Measurements from ENCODE around the gene DCAF12. TPM values are rescaled to one million over a fixed set of nuclear protein-coding genes. Genes with fewer than 3 reads are reported as not detected.

Gene DCAF12
- total and polyA plus RNA-seq, 2 of the 8 experiments (the other 6 are each of a cell fraction or from before 2014, with no cell fraction given) = 22.7 to 29.2 TPM

- POLR2A ChIA-PET (ENCODE audit: partially characterized antibody) = interaction anchor here (0.8 to 2.6 kb wide), 5 partner anchors 8 to 20 kb away, joined by 3 to 16 read pairs (median 3); partner anchors contain the start of gene UBAP1
- H3K4ac ChIP-seq (replicated peaks; ENCODE audit: insufficient read length, low read depth, low read length) = no peak overlapping the region
- WGBS, 2 experiments (ENCODE audit: extremely low coverage in 1 of 2, insufficient coverage in 1 of 2, insufficient read length in 1 of 2, insufficient replicate concordance in 2 of 2, low coverage in 1 of 2, low lambda C conversion rate in 2 of 2, missing lambda C conversion rate in 1 of 2) = 89% methylated on average over 1 of the region's 1 CpG; no CpG with 5 or more reads in 1 of the 2 experiments
Measured at GRCh38 chr9:34170237-34170991, 43.9 kb upstream of the DCAF12 start.

More at GRCh38 chr9:34170237-34170991, 43.9 kb upstream of the DCAF12 start:
- Histone ChIP-seq H2AK5ac (ENCODE audit: low read depth, low read length) (no peak overlapping the region; the same call in 1 of the 2 replicates), H3K79me1 (ENCODE audit: low read depth, low read length) (no peaks in the 10 kb centered on the region), H4K20me1 (replicated peaks in 1 of 2; ENCODE audit: control insufficient read depth in 1 of 2, insufficient read depth in 2 of 2, low read length in 2 of 2) (no peaks in the 10 kb centered on the region), H3K18ac (ENCODE audit: extremely low read depth, low read length) (no peak overlapping the region), H3K23me2 (ENCODE audit: low read depth, low read length) (no peaks in the 10 kb centered on the region), H4K5ac (ENCODE audit: insufficient read length, low read depth, low read length) (no peak overlapping the region), H3K4me1 (replicated peaks in 1 of 4; ENCODE audit: control insufficient read depth in 3 of 4, insufficient read depth in 4 of 4, low read length in 3 of 4) (no peaks in the 10 kb centered on the region), H2AFZ (ENCODE audit: low read length) (no peak overlapping the region), H3K4me3 (ENCODE audit: extremely low read depth in 1 of 4, insufficient read depth in 2 of 4, low read depth in 3 of 4, low read length in 4 of 4) (no peak overlapping the region), H3K56ac (replicated peaks; ENCODE audit: insufficient read length, low read depth, low read length) (no peak overlapping the region), H2BK5ac (ENCODE audit: low read depth, low read length) (no peak overlapping the region), H3K36me3 (ENCODE audit: control insufficient read depth in 2 of 4, insufficient read depth in 4 of 4, low read length in 3 of 4) (no peaks in the 10 kb centered on the region), H2BK15ac (ENCODE audit: low read length) (no peak overlapping the region), H3K14ac (ENCODE audit: insufficient read length) (no peak overlapping the region), H2BK20ac (ENCODE audit: low read length) (no peak overlapping the region), H4K91ac (replicated peaks; ENCODE audit: insufficient read length, low read length) (no peak overlapping the region), H2BK120ac (replicated peaks; ENCODE audit: low read depth, low read length) (no peak overlapping the region), H3K9ac (replicated peaks in 1 of 4; ENCODE audit: extremely low read depth in 1 of 4, low read depth in 3 of 4, low read length in 3 of 4) (no peak overlapping the region), H3K27ac (ENCODE audit: low read depth, low read length) (no peak overlapping the region), H3K4me2 (ENCODE audit: insufficient read depth in 1 of 2, low read depth in 2 of 2, low read length in 2 of 2) (no peak overlapping the region), H3K27me3 (replicated peaks in 1 of 4; ENCODE audit: control insufficient read depth in 3 of 4, extremely low read depth in 1 of 4, insufficient read depth in 3 of 4, low read length in 3 of 4) (no peaks in the 10 kb centered on the region), H4K8ac (ENCODE audit: extremely low read depth, insufficient read depth, low read length) (no peak overlapping the region), H3K23ac (ENCODE audit: insufficient read length) (no peak overlapping the region), H3K79me2 (ENCODE audit: control insufficient read depth in 1 of 2, insufficient read depth in 2 of 2, low read length in 2 of 2) (no peaks in the 10 kb centered on the region), H2BK12ac (ENCODE audit: low read depth, low read length) (no peak overlapping the region), H3K9me3 (ENCODE audit: insufficient read depth in 2 of 2, low read depth in 1 of 2, low read length in 1 of 2) (no peaks in the 10 kb centered on the region)
- TF ChIP-seq TAF7 (optimal IDR thresholded peaks at IDR 0.05; ENCODE audit: borderline replicate concordance, low read depth, low read length) (no peak), PHF8 (conservative IDR thresholded peaks at IDR 0.05; ENCODE audit: low read depth, low read length) (no peak), KDM4A (IDR thresholded peaks at IDR 0.05; ENCODE audit: low read depth, low read length, severe bottlenecking) (no peak)
- FAIRE-seq (no peak), DNase-seq (ENCODE audit: low read depth in 1 of 2, low spot score in 2 of 2) (no peak)
- CTCF ChIA-PET (ENCODE audit: partially characterized antibody) = interaction anchor here (0.6 to 3.1 kb wide), 9 partner anchors 16 to 453 kb away, joined by 3 to 11 read pairs (median 4); no protein-coding TSS in a partner anchor
